OCI-LY1 (cell line): ENCODE measurements around the gene DCAF5.

Source experiments
- EZH2 ChIP-seq: fragments of 200-600 bp; sonication (generic), shearing (Covaris generic); IDR thresholded peaks from 2 replicates; pipeline ENCODE4 v1.8.0; 2017; ENCODE audit warnings: borderline replicate concordance, mixed run types, mild to moderate bottlenecking, antibody characterized with exemption, low read length, moderate library complexity, mixed read lengths
- TF ChIP-seq, protein P1 (sequence below): fragments of 200-600 bp; sonication (generic), shearing (Covaris generic); IDR thresholded peaks from 2 replicates; pipeline ENCODE4 v1.5.1; 2017; ENCODE audit warnings: mild to moderate bottlenecking, antibody characterized with exemption, low read length, moderate library complexity, mixed read lengths

DNA sequence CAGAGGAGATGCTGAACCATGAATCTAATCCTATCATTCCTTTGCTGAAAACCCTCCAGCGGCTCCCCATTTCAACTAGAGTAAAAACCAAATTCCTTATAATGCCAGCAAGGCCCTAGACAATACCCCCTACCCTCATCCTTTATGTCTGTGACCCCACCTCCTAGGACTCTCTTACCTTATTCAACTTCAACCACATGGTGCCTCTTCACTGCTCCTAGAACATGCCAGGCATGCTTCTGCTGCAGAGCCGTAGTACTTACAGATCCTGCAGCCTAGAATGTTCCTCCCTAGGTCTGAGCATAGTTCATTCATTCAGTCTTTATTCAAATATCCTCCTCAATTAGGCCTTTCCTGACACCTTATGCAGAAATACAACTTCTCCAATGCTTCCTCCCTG lies 54.9 kb downstream of the DCAF5 start:
- TF ChIP-seq, protein P1, sequence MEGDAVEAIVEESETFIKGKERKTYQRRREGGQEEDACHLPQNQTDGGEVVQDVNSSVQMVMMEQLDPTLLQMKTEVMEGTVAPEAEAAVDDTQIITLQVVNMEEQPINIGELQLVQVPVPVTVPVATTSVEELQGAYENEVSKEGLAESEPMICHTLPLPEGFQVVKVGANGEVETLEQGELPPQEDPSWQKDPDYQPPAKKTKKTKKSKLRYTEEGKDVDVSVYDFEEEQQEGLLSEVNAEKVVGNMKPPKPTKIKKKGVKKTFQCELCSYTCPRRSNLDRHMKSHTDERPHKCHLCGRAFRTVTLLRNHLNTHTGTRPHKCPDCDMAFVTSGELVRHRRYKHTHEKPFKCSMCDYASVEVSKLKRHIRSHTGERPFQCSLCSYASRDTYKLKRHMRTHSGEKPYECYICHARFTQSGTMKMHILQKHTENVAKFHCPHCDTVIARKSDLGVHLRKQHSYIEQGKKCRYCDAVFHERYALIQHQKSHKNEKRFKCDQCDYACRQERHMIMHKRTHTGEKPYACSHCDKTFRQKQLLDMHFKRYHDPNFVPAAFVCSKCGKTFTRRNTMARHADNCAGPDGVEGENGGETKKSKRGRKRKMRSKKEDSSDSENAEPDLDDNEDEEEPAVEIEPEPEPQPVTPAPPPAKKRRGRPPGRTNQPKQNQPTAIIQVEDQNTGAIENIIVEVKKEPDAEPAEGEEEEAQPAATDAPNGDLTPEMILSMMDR: no peak
- no peak for TF ChIP-seq EZH2
